ENCODE data around the gene UBE2G2.

- TF ChIP-seq CREB1 (IDR thresholded peaks at IDR 0.05; ENCODE audit: low read depth) (no peak), ZBTB7A (IDR thresholded peaks at IDR 0.05; ENCODE audit: low read depth) (no peak), EP300 (IDR thresholded peaks at IDR 0.05; ENCODE audit: borderline replicate concordance) (no peak), RAD21 (IDR thresholded peaks at IDR 0.05; ENCODE audit: low read depth) (peak; percentile 64), YY1 (IDR thresholded peaks at IDR 0.05; ENCODE audit: low read depth) (no peak), TAF1 (IDR thresholded peaks at IDR 0.05; ENCODE audit: low read depth) (no peak), EGR1 (IDR thresholded peaks at IDR 0.05) (no peak), FOXM1 (IDR thresholded peaks at IDR 0.05; ENCODE audit: borderline replicate concordance, low read depth) (no peak), CEBPB (IDR thresholded peaks at IDR 0.05) (no peak), TCF12 (IDR thresholded peaks at IDR 0.05; ENCODE audit: low read depth) (no peak), NFIC (IDR thresholded peaks at IDR 0.05) (no peak)
- TF ChIP-seq, protein P1, sequence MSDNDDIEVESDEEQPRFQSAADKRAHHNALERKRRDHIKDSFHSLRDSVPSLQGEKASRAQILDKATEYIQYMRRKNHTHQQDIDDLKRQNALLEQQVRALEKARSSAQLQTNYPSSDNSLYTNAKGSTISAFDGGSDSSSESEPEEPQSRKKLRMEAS (IDR thresholded peaks at IDR 0.05): no peak
- TF ChIP-seq, protein P2, sequence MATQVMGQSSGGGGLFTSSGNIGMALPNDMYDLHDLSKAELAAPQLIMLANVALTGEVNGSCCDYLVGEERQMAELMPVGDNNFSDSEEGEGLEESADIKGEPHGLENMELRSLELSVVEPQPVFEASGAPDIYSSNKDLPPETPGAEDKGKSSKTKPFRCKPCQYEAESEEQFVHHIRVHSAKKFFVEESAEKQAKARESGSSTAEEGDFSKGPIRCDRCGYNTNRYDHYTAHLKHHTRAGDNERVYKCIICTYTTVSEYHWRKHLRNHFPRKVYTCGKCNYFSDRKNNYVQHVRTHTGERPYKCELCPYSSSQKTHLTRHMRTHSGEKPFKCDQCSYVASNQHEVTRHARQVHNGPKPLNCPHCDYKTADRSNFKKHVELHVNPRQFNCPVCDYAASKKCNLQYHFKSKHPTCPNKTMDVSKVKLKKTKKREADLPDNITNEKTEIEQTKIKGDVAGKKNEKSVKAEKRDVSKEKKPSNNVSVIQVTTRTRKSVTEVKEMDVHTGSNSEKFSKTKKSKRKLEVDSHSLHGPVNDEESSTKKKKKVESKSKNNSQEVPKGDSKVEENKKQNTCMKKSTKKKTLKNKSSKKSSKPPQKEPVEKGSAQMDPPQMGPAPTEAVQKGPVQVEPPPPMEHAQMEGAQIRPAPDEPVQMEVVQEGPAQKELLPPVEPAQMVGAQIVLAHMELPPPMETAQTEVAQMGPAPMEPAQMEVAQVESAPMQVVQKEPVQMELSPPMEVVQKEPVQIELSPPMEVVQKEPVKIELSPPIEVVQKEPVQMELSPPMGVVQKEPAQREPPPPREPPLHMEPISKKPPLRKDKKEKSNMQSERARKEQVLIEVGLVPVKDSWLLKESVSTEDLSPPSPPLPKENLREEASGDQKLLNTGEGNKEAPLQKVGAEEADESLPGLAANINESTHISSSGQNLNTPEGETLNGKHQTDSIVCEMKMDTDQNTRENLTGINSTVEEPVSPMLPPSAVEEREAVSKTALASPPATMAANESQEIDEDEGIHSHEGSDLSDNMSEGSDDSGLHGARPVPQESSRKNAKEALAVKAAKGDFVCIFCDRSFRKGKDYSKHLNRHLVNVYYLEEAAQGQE (IDR thresholded peaks at IDR 0.05; ENCODE audit: low read depth): no peak
- TF ChIP-seq, protein P3, sequence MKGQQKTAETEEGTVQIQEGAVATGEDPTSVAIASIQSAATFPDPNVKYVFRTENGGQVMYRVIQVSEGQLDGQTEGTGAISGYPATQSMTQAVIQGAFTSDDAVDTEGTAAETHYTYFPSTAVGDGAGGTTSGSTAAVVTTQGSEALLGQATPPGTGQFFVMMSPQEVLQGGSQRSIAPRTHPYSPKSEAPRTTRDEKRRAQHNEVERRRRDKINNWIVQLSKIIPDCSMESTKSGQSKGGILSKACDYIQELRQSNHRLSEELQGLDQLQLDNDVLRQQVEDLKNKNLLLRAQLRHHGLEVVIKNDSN (IDR thresholded peaks at IDR 0.05): no peak
These were observed 40.5 kb downstream of the UBE2G2 start for GRCh38 chr21:44761011-44761729.

Measured in Ishikawa (cell line).